ENCODE data around the gene CIAO2B.

Gene CIAO2B

DNA sequence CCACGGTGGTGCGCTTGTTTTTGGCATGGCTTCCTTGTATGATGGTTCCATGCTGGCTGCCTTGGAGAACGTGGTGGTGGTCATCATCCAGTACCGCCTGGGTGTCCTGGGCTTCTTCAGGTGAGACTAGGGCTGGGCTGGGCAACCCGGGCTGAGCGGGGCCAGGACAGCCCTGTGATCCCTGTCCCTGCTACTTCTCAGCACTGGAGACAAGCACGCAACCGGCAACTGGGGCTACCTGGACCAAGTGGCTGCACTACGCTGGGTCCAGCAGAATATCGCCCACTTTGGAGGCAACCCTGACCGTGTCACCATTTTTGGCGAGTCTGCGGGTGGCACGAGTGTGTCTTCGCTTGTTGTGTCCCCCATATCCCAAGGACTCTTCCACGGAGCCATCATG, 6.0 kb upstream of the CIAO2B start:
- DNase-seq (ENCODE audit: low read depth in 1 of 2, low spot score in 1 of 2) = no peak
- no peak overlapping the region for H3K27ac ChIP-seq (replicated peaks)
- TF ChIP-seq POLR2AphosphoS5 (IDR thresholded peaks at IDR 0.05; ENCODE audit: low read depth) (no peak), SPI1 (IDR thresholded peaks at IDR 0.05; ENCODE audit: borderline replicate concordance, low read depth) (no peak), GABPA (IDR thresholded peaks at IDR 0.05; ENCODE audit: low read depth) (no peak)
- TF ChIP-seq, protein P1, sequence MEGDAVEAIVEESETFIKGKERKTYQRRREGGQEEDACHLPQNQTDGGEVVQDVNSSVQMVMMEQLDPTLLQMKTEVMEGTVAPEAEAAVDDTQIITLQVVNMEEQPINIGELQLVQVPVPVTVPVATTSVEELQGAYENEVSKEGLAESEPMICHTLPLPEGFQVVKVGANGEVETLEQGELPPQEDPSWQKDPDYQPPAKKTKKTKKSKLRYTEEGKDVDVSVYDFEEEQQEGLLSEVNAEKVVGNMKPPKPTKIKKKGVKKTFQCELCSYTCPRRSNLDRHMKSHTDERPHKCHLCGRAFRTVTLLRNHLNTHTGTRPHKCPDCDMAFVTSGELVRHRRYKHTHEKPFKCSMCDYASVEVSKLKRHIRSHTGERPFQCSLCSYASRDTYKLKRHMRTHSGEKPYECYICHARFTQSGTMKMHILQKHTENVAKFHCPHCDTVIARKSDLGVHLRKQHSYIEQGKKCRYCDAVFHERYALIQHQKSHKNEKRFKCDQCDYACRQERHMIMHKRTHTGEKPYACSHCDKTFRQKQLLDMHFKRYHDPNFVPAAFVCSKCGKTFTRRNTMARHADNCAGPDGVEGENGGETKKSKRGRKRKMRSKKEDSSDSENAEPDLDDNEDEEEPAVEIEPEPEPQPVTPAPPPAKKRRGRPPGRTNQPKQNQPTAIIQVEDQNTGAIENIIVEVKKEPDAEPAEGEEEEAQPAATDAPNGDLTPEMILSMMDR (IDR thresholded peaks at IDR 0.05; ENCODE audit: insufficient read depth, low read length) = no peak
- TF ChIP-seq, protein P2, sequence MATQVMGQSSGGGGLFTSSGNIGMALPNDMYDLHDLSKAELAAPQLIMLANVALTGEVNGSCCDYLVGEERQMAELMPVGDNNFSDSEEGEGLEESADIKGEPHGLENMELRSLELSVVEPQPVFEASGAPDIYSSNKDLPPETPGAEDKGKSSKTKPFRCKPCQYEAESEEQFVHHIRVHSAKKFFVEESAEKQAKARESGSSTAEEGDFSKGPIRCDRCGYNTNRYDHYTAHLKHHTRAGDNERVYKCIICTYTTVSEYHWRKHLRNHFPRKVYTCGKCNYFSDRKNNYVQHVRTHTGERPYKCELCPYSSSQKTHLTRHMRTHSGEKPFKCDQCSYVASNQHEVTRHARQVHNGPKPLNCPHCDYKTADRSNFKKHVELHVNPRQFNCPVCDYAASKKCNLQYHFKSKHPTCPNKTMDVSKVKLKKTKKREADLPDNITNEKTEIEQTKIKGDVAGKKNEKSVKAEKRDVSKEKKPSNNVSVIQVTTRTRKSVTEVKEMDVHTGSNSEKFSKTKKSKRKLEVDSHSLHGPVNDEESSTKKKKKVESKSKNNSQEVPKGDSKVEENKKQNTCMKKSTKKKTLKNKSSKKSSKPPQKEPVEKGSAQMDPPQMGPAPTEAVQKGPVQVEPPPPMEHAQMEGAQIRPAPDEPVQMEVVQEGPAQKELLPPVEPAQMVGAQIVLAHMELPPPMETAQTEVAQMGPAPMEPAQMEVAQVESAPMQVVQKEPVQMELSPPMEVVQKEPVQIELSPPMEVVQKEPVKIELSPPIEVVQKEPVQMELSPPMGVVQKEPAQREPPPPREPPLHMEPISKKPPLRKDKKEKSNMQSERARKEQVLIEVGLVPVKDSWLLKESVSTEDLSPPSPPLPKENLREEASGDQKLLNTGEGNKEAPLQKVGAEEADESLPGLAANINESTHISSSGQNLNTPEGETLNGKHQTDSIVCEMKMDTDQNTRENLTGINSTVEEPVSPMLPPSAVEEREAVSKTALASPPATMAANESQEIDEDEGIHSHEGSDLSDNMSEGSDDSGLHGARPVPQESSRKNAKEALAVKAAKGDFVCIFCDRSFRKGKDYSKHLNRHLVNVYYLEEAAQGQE (IDR thresholded peaks at IDR 0.05; ENCODE audit: insufficient replicate concordance, low read depth) = no peak
- no peak overlapping the region for H3K4me3 ChIP-seq (replicated peaks; ENCODE audit: insufficient read depth, low read length)
- no peaks in the 10 kb centered on the region for H3K27me3 ChIP-seq (ENCODE audit: insufficient read depth, poor library complexity, severe bottlenecking)

DNA sequence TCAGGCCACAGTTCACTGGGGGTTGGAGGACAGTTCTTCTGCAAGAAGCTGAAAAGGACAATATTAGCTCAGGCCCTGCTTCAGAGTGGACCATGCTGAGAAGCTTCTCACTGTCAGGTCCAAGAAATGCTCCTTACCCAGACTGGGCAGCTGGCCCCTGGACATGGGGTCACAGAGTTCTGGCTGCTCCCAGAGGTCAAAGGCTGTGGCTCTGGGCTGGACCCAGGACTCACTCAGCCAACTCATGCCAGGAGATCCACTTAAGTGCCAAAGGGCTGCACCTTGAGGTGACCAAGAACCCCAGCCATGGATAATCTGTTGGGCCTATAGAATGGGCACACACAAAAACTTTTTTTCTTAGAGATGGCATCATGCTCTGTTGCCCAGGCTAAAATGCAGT, 5.2 kb upstream of the CIAO2B start:
- no peak overlapping the region for H3K27ac ChIP-seq (replicated peaks)
- DNase-seq (ENCODE audit: low read depth in 1 of 2, low spot score in 1 of 2) = no peak
- TF ChIP-seq GABPA (IDR thresholded peaks at IDR 0.05; ENCODE audit: low read depth) (no peak), POLR2AphosphoS5 (IDR thresholded peaks at IDR 0.05; ENCODE audit: low read depth) (no peak), SPI1 (IDR thresholded peaks at IDR 0.05; ENCODE audit: borderline replicate concordance, low read depth) (no peak)
- TF ChIP-seq, protein P2 (IDR thresholded peaks at IDR 0.05; ENCODE audit: insufficient replicate concordance, low read depth) = no peak
- TF ChIP-seq, protein P1 (IDR thresholded peaks at IDR 0.05; ENCODE audit: insufficient read depth, low read length) = no peak
- no peaks in the 10 kb centered on the region for H3K27me3 ChIP-seq (ENCODE audit: insufficient read depth, poor library complexity, severe bottlenecking)
- H3K4me3 ChIP-seq (replicated peaks; ENCODE audit: insufficient read depth, low read length) = no peak overlapping the region

DNA sequence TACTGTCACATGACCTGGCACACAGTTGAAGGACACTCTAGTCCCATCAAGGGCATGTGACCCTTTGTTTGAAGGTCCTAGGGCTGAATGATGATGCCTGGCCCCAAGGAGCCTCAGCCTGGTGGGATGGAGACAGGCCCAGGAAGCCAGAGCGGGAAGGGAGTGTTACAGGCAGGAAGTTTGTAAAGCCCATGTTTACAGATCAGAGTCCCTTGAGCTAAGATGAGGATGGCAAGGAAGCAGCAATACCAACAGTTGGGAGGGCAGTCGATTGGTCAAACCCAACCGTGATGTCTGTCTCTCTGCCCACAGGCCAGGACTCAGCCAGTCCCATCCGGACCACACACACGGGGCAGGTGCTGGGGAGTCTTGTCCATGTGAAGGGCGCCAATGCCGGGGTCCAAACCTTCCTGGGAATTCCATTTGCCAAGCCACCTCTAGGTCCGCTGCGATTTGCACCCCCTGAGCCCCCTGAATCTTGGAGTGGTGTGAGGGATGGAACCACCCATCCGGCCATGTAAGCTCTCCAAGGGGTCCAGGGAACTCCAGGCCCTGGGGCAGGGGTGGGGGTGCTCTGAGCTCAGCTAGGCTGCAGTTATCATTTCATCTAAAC, 3.6 kb upstream of the CIAO2B start:
- TF ChIP-seq, protein P1 (IDR thresholded peaks at IDR 0.05; ENCODE audit: insufficient read depth, low read length) = no peak
- no peak for TF ChIP-seq POLR2AphosphoS5 (IDR thresholded peaks at IDR 0.05; ENCODE audit: low read depth)
- no peak for TF ChIP-seq GABPA (IDR thresholded peaks at IDR 0.05; ENCODE audit: low read depth)
- TF ChIP-seq, protein P2 (IDR thresholded peaks at IDR 0.05; ENCODE audit: insufficient replicate concordance, low read depth) = no peak
- no peak for TF ChIP-seq SPI1 (IDR thresholded peaks at IDR 0.05; ENCODE audit: borderline replicate concordance, low read depth)
- no peak for DNase-seq (ENCODE audit: low read depth in 1 of 2, low spot score in 1 of 2)
- Histone ChIP-seq H3K4me3 (replicated peaks; ENCODE audit: insufficient read depth, low read length) (no peak overlapping the region), H3K27me3 (ENCODE audit: insufficient read depth, poor library complexity, severe bottlenecking) (no peaks in the 10 kb centered on the region), H3K27ac (replicated peaks) (no peak overlapping the region)
